GM19452 (cell line): ENCODE measurements around the gene WDR18.

Source experiments
- ATAC-seq: cut with Tn5 transposase; IDR thresholded peaks from one replicate; pipeline ENCODE4 v1.9.1; 2021; ENCODE audit not compliant: unreplicated experiment

The WDR18 gene

GRCh38 chr19:1006711-1007398 is 22.7 kb downstream of the WDR18 start:
- no peak for ATAC-seq

GRCh38 chr19:1007399-1008251 is 23.5 kb downstream of the WDR18 start:
- no peak for ATAC-seq

DNA sequence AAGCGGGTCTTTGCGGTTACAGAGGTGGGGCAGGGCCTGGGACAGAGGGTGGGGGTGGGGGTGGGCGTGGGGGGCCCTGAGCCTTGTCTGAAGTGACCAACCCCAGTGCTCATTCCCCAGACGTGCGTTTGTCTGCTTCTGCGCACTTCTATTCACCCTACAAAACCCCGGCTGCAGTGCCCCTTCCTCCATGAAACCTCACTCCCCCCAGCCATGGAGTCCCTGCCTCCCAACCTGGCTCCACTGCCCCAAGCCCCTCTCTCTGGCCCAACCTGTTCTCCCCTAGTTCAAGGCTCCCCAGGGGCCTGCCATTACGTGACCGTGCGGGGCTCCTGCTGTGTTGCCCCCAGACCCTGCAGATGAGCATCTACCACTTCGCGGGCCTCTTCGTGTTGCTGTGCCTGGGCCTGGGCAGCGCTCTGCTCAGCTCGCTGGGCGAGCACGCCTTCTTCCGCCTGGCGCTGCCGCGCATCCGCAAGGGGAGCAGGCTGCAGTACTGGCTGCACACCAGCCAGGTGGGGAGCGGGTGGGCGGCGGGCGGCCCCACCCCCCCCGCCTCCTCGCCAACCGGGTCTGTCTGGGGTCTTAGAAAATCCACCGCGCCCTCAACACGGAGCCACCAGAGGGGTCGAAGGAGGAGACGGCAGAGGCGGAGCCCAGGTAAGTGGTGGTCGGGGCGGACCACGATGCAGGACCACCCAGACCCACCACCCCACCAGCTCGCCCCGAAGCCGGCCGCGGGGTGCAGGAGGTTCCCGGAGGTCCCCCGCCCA is 24.3 kb downstream of the WDR18 start:
- ATAC-seq, result no peak

DNA sequence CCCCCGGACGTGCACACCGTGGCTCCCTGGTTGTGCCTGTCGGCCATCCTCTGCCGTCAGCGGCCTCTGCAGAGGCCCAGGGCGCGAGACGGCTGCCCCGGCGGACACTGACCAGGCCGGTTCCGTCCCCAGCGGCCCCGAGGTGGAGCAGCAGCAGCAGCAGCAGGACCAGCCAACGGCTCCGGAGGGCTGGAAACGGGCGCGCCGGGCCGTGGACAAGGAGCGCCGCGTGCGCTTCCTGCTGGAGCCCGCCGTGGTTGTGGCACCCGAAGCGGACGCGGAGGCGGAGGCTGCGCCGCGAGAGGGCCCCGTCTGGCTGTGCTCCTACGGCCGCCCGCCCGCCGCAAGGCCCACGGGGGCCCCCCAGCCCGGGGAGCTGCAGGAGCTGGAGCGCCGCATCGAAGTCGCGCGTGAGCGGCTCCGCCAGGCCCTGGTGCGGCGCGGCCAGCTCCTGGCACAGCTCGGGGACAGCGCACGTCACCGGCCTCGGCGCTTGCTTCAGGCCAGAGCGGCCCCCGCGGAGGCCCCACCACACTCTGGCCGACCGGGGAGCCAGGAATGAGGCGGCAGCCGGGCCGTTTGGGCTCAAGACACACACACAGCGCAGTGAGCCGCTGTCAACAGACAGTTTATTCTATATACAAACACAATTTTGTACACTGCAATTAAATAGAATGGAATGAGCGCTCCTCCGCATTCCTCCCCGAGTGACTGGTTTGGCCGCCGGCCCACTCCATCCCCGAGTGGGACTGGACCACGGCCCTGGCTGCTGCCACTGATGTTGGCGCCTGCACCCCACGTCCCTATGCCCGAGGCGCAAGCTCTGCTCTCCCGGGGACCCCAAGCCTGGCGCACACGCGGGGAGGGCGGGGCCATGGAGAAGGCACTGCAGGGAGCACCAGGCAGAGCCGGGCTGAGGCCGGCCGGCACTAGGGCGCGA is 25.2 kb downstream of the WDR18 start:
- no peak for ATAC-seq

DNA sequence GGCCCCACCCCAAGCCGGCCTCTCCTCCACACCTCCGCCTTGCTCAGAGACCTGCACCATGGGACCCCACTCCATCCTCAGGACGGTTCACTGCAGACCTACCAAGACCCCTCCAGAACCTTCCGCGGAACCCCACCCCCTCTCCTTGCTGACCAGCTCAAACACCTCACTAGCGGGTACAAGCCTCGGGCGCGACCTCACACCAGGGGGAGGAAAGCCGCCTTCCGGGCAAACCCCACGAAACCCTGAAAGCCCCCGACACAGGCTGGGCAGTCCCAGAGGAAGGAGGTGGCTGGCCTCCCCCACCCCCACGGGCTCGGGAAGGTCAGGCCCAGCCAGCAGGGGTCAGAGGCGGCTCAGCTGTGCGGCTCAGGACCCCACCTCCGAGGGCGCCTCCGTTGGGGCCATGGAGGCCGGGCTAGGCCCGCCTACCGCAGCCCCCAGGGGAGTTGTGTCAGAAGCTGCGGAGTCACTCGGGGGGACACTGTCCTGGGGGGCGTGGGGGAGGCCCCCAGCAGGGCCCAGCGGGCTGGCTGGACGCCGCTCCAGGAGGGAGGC is 25.9 kb downstream of the WDR18 start:
- ATAC-seq, result no peak

DNA sequence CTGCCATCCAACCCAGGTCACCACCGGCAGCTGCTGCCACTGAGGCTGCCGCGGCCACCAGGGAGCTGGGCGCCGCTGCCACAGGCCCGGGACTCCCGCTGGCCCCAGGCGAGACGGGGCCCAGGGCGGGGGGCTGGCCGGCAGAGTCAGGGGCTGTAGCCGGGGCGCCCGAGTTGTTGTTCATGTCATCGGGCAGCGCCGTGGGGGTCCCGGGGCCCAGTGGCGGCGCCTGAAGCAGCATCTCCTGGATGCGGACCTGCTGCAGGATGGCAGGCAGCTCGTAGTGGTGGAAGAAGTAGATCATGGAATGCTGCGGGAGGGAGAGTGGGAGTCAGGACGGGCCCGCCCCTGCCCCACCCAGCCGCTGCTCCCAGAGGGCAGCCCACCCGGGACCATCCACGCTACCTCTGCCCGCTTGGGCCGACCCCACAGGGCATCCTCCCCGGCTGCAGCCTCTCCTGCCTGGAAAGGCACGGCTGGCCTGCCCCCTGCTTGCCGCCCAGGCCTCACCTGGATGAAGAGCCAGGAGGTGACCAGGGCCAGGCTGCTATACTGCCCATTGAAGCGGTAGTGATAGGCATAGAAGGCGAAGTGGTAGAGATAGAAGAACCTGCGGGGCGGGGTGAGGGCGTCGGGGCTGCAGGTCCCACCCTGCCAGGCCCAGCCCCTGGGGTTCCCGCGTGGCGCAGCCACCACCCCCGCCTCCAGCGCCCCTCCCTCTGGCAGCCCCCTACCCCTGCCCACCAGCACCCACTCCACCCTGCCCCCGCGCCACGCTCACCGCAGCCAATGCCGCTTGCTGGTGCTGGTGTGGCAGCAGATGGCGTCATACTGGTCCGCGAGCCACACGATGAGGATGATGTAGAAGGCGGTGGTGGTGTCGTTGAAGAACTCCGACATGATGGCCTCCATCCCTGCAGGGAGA is 26.7 kb downstream of the WDR18 start:
- ATAC-seq, result no peak

GRCh38 chr19:1011831-1012333 is 27.7 kb downstream of the WDR18 start:
- no peak for ATAC-seq

GRCh38 chr19:1012334-1012733 is 28.2 kb downstream of the WDR18 start:
- ATAC-seq, result no peak

DNA sequence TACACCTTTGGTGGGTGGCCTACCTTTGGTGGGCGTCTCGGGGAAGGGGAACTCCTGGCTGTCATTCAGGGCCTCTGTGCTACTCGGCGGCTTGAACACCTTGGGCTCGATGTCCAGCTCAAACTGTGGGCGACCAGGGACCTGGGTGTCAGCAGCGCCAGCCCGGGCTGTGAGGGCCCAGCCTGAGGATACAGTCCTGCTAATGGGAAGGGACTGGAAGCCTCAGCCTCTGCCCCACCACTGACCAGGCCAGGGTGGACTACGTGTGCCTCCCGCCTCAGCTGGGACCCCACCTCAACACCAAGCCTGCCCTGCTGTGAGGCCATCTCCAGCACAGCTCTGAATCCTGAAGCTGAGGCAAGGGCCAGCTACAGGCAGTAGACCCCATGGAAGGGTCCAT is 29.1 kb downstream of the WDR18 start:
- ATAC-seq, result no peak

DNA sequence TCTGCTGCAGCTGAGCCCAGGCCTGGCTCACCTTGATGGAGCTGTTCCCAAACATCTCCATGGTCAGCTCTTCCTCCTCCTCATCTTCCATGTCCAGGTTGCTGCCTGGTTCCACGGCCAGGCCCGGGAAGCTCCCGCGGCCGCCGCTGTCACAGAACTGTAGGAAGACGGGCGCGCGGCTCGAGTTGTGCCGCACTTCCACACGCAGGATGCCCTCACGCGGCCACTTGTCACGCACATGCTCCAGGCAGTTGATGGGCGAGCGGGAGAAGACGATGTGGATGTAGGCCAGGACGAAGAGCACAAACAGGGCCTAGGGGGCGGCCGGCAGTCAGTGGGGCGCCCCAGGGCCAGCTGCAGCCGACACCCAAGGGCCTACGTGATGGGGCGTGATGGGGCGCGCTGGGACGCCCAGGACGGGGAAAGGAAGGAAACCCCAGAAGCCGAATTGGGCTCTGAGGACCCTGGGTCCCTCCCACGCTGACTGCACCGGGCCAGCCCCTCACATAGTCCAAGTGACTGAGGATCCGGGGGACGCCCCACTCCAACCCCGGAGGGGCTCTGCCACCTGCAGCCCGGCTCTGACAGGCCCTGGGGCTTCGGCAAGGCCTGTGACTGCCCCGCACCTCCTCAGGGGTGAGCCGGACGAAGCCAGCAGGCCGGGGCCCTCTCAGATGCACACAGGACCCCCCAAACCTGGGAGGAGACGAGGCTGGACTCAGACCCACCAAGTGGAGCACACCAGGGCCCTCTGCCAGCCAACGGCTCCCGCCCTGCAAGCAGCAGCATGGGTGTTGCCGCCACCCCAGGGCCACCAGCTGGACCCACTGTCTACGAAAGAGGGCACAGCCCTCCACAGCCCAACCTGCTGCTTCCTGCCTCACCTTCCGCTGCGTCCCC is 30.3 kb downstream of the WDR18 start:
- ATAC-seq, result no peak

- no peak for ATAC-seq
These were observed 31.1 kb downstream of the WDR18 start for GRCh38 chr19:1015061-1015781.

GRCh38 chr19:1015782-1016646 is 31.9 kb downstream of the WDR18 start:
- ATAC-seq, result no peak

DNA sequence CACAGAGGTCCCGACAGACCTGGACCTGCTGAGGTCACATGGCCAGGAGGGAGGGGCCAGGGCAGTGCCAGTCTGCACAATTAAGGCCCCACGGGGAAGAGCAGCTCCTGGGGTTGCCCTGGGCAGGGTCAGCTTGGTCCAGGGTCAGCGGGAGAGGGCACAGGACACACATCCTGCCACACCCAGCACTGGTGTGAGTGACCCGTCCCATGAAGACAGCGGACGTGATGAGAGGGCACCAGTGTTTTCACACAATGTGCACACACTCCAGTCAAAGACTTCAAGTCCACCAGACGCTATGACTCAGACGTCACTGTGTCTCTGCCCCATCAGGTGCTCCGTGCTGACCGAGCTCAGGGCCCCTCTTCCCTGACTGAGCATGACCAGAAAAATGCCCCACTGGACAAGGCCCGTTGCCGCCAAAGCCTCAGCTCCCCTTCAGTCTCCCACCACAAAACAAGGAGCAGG is 32.5 kb downstream of the WDR18 start:
- no peak for ATAC-seq

- ATAC-seq, result no peak
These were observed 33.2 kb downstream of the WDR18 start for GRCh38 chr19:1017115-1017905.

DNA sequence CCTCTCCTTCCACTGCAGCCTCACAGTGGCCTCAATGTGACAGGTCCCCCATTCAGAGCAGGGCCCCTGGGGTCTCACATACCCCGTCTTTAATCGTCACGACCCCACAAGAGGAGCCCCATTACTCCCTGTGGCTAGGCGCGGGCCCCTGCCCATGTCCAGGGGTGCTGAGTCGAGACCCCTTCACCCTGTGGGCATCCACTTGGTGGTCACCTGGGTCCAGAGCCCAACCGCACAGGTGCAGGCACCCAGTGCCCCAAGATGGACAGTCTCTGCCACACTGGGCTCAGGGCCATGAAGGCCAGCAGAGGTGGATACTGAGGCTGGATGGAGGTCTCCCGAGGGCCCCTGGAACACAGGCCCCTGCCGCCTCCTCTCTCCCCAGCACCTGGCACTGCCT is 33.8 kb downstream of the WDR18 start:
- no peak for ATAC-seq
